Esophagus muscularis mucosa (tissue), 4 donors: Measurements from ENCODE around the gene SPATA1. TPM values are rescaled to one million over a fixed set of nuclear protein-coding genes. Genes with fewer than 3 reads are reported as not detected.

Source experiments
- DNase-seq: peaks from one replicate; pipeline ENCODE4 v3.0.0-alpha.2; 2017; ENCODE audit errors: extremely low spot score
- H3K27ac ChIP-seq, 4 donors: fragments of 200-600 bp; sonication (generic); replicated peaks in 1 of 4; 1 replicate in 3 of 4; 2 replicates in 1 of 4; pipeline ENCODE4 v1.5.1; 2016 to 2019; ENCODE audit warnings: mild to moderate bottlenecking in 1 of 4
- H3K27me3 ChIP-seq, 4 donors: fragments of 200-600 bp; sonication (generic); one replicate each; pipeline versions ENCODE4 v1.5.1 to v1.6.0; 2016 to 2019
- H3K36me3 ChIP-seq, 4 donors: fragments of 200-600 bp; sonication (generic); one replicate each; pipeline ENCODE4 v1.5.1; 2016 to 2019
- H3K4me1 ChIP-seq, 4 donors: fragments of 200-600 bp; sonication (generic); one replicate each; pipeline ENCODE4 v1.5.1; 2016 to 2019
- H3K4me3 ChIP-seq, 4 donors: fragments of 200-600 bp; sonication (generic); 1 replicate in 2 of 4; 2 replicates in 2 of 4; pipeline ENCODE4 v1.5.1; 2016 to 2019; ENCODE audit warnings: mild to moderate bottlenecking in 4 of 4, moderate library complexity in 1 of 4
- H3K9me3 ChIP-seq, 4 donors: fragments of 200-600 bp; sonication (generic); 1 replicate in 3 of 4; 2 replicates in 1 of 4; pipeline ENCODE4 v1.5.1; 2016 to 2019
- EP300 ChIP-seq: sonication (generic); formaldehyde crosslinking; IDR thresholded peaks from one replicate; pipeline ENCODE4 v1.6.1; 2017; ENCODE audit warnings: antibody characterized with exemption
- POLR2A ChIP-seq: fragments of 450-650 bp; IDR thresholded peaks from one replicate; pipeline ENCODE4 v1.6.1; 2017; ENCODE audit warnings: antibody characterized with exemption, moderate library complexity, mild to moderate bottlenecking, low read depth
- POLR2AphosphoS5 ChIP-seq, 2 donors: sonication (generic); formaldehyde crosslinking; IDR thresholded peaks; one replicate each; pipeline ENCODE4 v1.6.1; 2017; ENCODE audit warnings: antibody characterized with exemption in 2 of 2
- WGBS: methylation state at CpG from one replicate; pipeline ENCODE4 v1.1.5; 2018; 5-methylcytosine and 5-hydroxymethylcytosine counted together
- intact Hi-C: fragments of 100-400 bp; cut with DNase I; formaldehyde crosslinking; loops from one replicate; pipeline ENCODE4 v1.15.1; 2023
- total RNA-seq, 4 donors: library from RNA; depleted of rRNA; stranded (reverse); fragments of >200 nt; gene quantifications; one replicate each; pipeline versions ENCODE4 v1.1.0 to v1.2.1, GENCODE V29; 2016
- TF ChIP-seq, protein P1 (sequence below), 3 experiments: fragments of 200-600 bp in 2 of 3; fragments of 450-650 bp in 1 of 3; sonication (generic) in 2 of 3; IDR thresholded peaks; one replicate each; pipeline ENCODE4 v1.5.1; 2017 to 2019; ENCODE audit warnings: antibody characterized with exemption in 3 of 3, mild to moderate bottlenecking in 2 of 3, moderate library complexity in 1 of 3

SPATA1 gene
- total RNA-seq, 4 donors from 2014 or later: 0.19 to 2.7 (median 0.42) TPM; not detected in 1

DNA sequence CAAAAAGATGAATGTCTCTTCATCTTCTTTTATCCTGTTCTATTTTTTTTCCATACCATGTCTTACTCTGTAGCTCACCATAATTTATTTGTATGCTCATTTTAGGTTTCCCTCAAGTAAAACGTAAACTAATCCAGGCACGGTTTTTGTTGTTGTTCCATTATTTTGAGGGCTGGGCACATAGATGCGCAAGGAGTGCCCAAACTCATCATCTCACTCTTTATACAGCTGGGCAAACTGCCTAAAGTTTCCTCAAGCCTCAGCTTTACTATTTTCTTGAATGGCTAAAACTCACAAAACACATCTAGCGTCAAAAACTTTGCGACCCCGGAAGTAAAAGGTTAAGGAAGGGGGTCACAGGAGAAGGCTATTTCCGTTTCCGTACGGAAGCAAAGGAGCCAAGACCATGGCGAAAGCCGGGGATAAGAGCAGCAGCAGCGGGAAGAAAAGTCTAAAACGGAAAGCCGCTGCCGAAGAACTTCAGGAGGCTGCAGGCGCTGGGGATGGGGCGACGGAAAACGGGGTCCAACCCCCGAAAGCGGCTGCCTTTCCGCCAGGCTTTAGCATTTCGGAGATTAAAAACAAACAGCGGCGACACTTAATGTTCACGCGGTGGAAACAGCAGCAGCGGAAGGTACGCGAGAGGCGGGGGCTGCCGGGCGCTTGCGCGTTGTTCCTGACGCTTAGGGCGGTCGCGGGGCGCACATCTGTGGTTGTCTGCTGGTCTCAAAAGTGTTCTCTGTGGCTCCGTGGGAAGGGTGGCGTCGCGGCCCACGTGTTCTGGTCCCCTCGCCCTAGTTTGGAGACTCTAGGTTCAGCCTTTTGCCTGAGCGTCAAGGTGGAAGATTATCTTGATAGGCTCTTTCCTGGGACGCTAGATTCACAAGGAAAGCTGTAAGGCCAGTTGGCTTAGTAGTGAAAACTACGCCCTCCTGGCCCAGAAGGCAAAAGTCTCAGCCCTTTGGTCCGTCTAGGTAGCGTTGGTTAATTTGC lies 27.0 kb upstream of the SPATA1 start, which contains the start of gene RPF1:
RPF1 (plus strand) TSS at position 391 of the 993 bp plus-strand sequence; CDS start at position 407, 16 bp downstream.
- Histone ChIP-seq H3K36me3 (peaks cover 6 to 22% (median 11%) of the 10 kb centered on the region in 4 donors), H3K27me3 (peaks cover 0 to 21% (median 0%) of the 10 kb centered on the region in 4 donors), H3K4me3 (peak within 1 kb of the TSS; percentile 71 to 81 (median 74)), H3K27ac (peak within 1 kb of the TSS; percentile 80 to 89 (median 88)), H3K9me3 (no peaks in the 10 kb centered on the region), H3K4me1 (peaks cover 19 to 35% (median 33%) of the 10 kb centered on the region in 4 donors)
- peak; percentile 94 for DNase-seq
- 6% methylated on average over 31 of the region's 51 CpGs for WGBS
- intact Hi-C loops: no loop called here
- TF ChIP-seq EP300: no peak
- TF ChIP-seq POLR2A: peak; percentile 24
- TF ChIP-seq, protein P1, sequence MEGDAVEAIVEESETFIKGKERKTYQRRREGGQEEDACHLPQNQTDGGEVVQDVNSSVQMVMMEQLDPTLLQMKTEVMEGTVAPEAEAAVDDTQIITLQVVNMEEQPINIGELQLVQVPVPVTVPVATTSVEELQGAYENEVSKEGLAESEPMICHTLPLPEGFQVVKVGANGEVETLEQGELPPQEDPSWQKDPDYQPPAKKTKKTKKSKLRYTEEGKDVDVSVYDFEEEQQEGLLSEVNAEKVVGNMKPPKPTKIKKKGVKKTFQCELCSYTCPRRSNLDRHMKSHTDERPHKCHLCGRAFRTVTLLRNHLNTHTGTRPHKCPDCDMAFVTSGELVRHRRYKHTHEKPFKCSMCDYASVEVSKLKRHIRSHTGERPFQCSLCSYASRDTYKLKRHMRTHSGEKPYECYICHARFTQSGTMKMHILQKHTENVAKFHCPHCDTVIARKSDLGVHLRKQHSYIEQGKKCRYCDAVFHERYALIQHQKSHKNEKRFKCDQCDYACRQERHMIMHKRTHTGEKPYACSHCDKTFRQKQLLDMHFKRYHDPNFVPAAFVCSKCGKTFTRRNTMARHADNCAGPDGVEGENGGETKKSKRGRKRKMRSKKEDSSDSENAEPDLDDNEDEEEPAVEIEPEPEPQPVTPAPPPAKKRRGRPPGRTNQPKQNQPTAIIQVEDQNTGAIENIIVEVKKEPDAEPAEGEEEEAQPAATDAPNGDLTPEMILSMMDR (IDR thresholded peaks at IDR 0.05): no peak
- TF ChIP-seq POLR2AphosphoS5 (IDR thresholded peaks at IDR 0.05): peak; percentile 84 to 92

DNA sequence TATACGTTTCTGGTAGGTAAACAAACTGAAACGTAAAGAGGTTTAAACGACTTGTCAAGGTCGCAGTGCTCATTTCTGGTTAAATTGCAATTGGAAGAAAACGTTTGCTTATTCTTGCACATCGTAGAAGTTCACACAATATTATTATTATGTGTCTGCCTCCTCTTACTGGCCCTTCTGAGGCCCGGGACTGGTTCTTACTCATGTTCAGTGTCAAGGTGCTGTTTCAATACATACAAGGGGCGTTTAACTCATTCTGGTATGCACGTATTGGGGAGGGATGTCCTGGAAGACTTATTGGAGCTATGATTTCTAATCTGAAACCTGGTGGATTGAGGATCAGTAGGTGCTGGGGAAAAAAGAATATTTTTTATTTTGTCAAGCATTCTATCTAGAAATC lies 26.2 kb upstream of the SPATA1 start:
- DNase-seq: no peak
- no peaks in the 10 kb centered on the region for H3K9me3 ChIP-seq
- TF ChIP-seq EP300 (no peak), POLR2A (no peak), POLR2AphosphoS5 (IDR thresholded peaks at IDR 0.05) (no peak)
- TF ChIP-seq, protein P1 (IDR thresholded peaks at IDR 0.05): no peak
- WGBS: 9% methylated on average over 9 of the region's 9 CpGs
- peaks cover 0 to 18% (median 0%) of the 10 kb centered on the region in 4 donors for H3K27me3 ChIP-seq
- H3K27ac ChIP-seq: peak overlapping the region; percentile 80 to 89 (median 88)
- H3K36me3 ChIP-seq: peaks cover 7 to 30% (median 15%) of the 10 kb centered on the region in 4 donors
- H3K4me1 ChIP-seq: peaks cover 19 to 35% (median 33%) of the 10 kb centered on the region in 4 donors
- peak overlapping the region; percentile 71 to 81 (median 74) for H3K4me3 ChIP-seq
- intact Hi-C loops: no loop called here

DNA sequence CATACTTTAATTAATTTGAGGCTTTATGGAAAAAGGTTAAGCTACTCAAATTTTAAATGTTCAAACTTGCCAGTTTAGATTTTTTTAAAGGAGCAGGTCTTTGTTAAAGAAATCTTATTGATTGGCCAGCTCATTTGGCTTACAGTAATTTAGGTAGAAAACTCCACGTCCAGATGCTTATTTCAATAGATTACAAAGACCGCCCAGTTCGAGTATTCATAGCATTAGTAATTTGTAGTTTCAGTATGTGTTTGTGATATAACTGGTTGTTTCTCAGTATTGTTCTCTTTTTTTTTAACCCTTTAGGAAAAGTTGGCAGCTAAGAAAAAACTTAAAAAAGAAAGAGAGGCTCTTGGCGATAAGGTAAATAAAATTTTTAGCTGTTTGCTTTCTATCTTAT lies 25.5 kb upstream of the SPATA1 start:
- Histone ChIP-seq H3K36me3 (peaks cover 7 to 37% (median 19%) of the 10 kb centered on the region in 4 donors), H3K27ac (no peak overlapping the region), H3K27me3 (peaks cover 0 to 11% (median 0%) of the 10 kb centered on the region in 4 donors), H3K4me1 (peaks cover 19 to 35% (median 33%) of the 10 kb centered on the region in 4 donors), H3K9me3 (no peaks in the 10 kb centered on the region), H3K4me3 (peak overlapping the region in 3 of 4 donors; percentile 71 to 76 (median 72))
- DNase-seq: no peak
- 93% methylated on average over 4 of the region's 4 CpGs for WGBS
- TF ChIP-seq, protein P1 (IDR thresholded peaks at IDR 0.05): no peak
- TF ChIP-seq EP300: no peak
- TF ChIP-seq POLR2AphosphoS5 (IDR thresholded peaks at IDR 0.05): no peak
- TF ChIP-seq POLR2A: no peak
- intact Hi-C loops: no loop called here

DNA sequence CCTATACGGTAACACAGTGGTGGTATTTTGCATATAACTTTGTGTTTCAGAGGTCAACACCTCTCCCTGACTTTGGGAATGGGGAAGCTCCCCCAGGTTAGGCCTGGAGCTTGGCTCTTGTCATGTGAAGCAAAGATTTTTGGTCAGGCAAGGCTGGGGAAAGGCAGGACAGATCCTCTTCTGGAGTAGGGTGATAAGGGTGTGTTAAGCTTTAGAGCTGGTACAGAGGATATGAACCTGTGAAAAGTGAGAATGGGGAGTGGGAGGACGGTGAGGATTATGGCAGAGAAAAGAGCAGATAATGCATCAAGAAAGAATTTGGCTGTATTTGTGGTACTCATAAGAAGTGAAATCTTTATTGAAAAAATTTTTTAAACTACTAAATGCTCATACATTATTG lies 24.9 kb upstream of the SPATA1 start:
- no peak overlapping the region for H3K27ac ChIP-seq
- H3K4me3 ChIP-seq: no peak overlapping the region
- DNase-seq: no peak
- no peak for TF ChIP-seq EP300
- no peak for TF ChIP-seq POLR2AphosphoS5 (IDR thresholded peaks at IDR 0.05)
- TF ChIP-seq, protein P1 (IDR thresholded peaks at IDR 0.05): no peak
- TF ChIP-seq POLR2A: no peak
- intact Hi-C loops: no loop called here
- H3K36me3 ChIP-seq: peaks cover 7 to 38% (median 22%) of the 10 kb centered on the region in 4 donors
- H3K9me3 ChIP-seq: no peaks in the 10 kb centered on the region
- H3K27me3 ChIP-seq: peaks cover 0 to 10% (median 0%) of the 10 kb centered on the region in 4 donors
- peaks cover 19 to 35% (median 33%) of the 10 kb centered on the region in 4 donors for H3K4me1 ChIP-seq
- WGBS: 87% methylated on average over 2 of the region's 2 CpGs
